HK-2 (cell line): Measurements from ENCODE around the gene CNTFR.

Source experiments
- DNase-seq: peaks from one replicate; pipeline ENCODE4 v3.0.0-alpha.2; 2018; ENCODE audit not compliant: unreplicated experiment

Gene CNTFR

GRCh38 chr9:34620061-34620994 lies 30.8 kb upstream of the CNTFR start, which contains the start of gene DCTN3:
DCTN3 (minus strand) TSS chr9:34620495; CDS start chr9:34620464, 31 bp downstream.
- DNase-seq, result peak; percentile 76

GRCh38 chr9:34615132-34615531 lies 25.6 kb upstream of the CNTFR start:
- no peak for DNase-seq

- peak; percentile 64 for DNase-seq
Observed at GRCh38 chr9:34612788-34613390, 23.4 kb upstream of the CNTFR start.

- peak; percentile 78 for DNase-seq
Observed at GRCh38 chr9:34611811-34612787, 22.6 kb upstream of the CNTFR start, which contains the start of gene RPP25L. RPP25L (minus strand) TSS chr9:34612097; CDS start chr9:34611296, 801 bp downstream.

GRCh38 chr9:34611251-34611810 lies 21.8 kb upstream of the CNTFR start:
- DNase-seq, result no peak

GRCh38 chr9:34610434-34611206 lies 21.1 kb upstream of the CNTFR start:
- DNase-seq, result no peak

- DNase-seq, result no peak
Observed at GRCh38 chr9:34607331-34607730, 17.8 kb upstream of the CNTFR start.

GRCh38 chr9:34606905-34607304 lies 17.4 kb upstream of the CNTFR start:
- DNase-seq, result no peak

- no peak for DNase-seq
Observed at GRCh38 chr9:34606190-34606589, 16.7 kb upstream of the CNTFR start.

GRCh38 chr9:34603610-34604231 lies 14.2 kb upstream of the CNTFR start:
- peak; percentile 59 for DNase-seq

- no peak for DNase-seq
Observed at GRCh38 chr9:34601937-34602573, 12.5 kb upstream of the CNTFR start.

GRCh38 chr9:34600908-34601307 lies 11.4 kb upstream of the CNTFR start:
- DNase-seq, result no peak

- DNase-seq, result no peak
Observed at GRCh38 chr9:34599546-34599945, 10.0 kb upstream of the CNTFR start.

GRCh38 chr9:34594177-34594576 lies 4.7 kb upstream of the CNTFR start:
- no peak for DNase-seq

GRCh38 chr9:34592895-34593601 lies 3.5 kb upstream of the CNTFR start:
- no peak for DNase-seq

- DNase-seq, result no peak
Observed at GRCh38 chr9:34591917-34592866, 2.7 kb upstream of the CNTFR start.

- DNase-seq, result peak; percentile 81
Observed at GRCh38 chr9:34591248-34591916, 1.9 kb upstream of the CNTFR start.
